AG10803 (cell line): Measurements from ENCODE around the gene SMPD3.

ENCODE experiments used
- DNase-seq: peaks from one replicate; pipeline ENCODE4 v3.0.0; 2010; ENCODE audit warnings: low read depth
- H3K4me3 ChIP-seq: 2 replicates; pipeline ENCODE4 v1.5.1; 2011; ENCODE audit warnings: mild to moderate bottlenecking, low read length, control low read depth
- CTCF ChIP-seq: conservative IDR thresholded peaks from 2 replicates; pipeline ENCODE4 v1.5.1; 2011; ENCODE audit warnings: mild to moderate bottlenecking, low read length, control low read depth, inconsistent platforms

SMPD3 gene

GRCh38 chr16:68425498-68426346 is 22.6 kb downstream of the SMPD3 start:
- DNase-seq = no peak
- TF ChIP-seq CTCF = no peak
- H3K4me3 ChIP-seq = no peak overlapping the region

- DNase-seq = no peak
- H3K4me3 ChIP-seq = no peak overlapping the region
- TF ChIP-seq CTCF = no peak
These were observed 24.5 kb downstream of the SMPD3 start for GRCh38 chr16:68423771-68424170.

- no peak for TF ChIP-seq CTCF
- DNase-seq = no peak
- H3K4me3 ChIP-seq = no peak overlapping the region
These were observed 25.8 kb downstream of the SMPD3 start for GRCh38 chr16:68422396-68422960.

- no peak overlapping the region for H3K4me3 ChIP-seq
- TF ChIP-seq CTCF = no peak
- no peak for DNase-seq
These were observed 27.2 kb downstream of the SMPD3 start for GRCh38 chr16:68421076-68421475.

GRCh38 chr16:68420366-68420942 is 27.9 kb downstream of the SMPD3 start:
- no peak for DNase-seq
- H3K4me3 ChIP-seq = no peak overlapping the region
- TF ChIP-seq CTCF = no peak

GRCh38 chr16:68417711-68418301 is 30.5 kb downstream of the SMPD3 start:
- DNase-seq = no peak
- TF ChIP-seq CTCF = no peak
- no peak overlapping the region for H3K4me3 ChIP-seq
